ENCODE measurements around the gene IRS1.

IRS1 gene

GRCh38 chr2:226825056-226825455 is 25.4 kb upstream of the IRS1 start:
- DNase-seq, result no peak

GRCh38 chr2:226818930-226819329 is 19.3 kb upstream of the IRS1 start:
- DNase-seq, result no peak

GRCh38 chr2:226813148-226813701 is 13.6 kb upstream of the IRS1 start:
- peak in 1 of 2 experiments; percentile 39 for DNase-seq

- no peak for DNase-seq
Measured at GRCh38 chr2:226803410-226803809, 3.8 kb upstream of the IRS1 start.

- peak; percentile 76 to 87 for DNase-seq
Measured at GRCh38 chr2:226802573-226802972, 3.0 kb upstream of the IRS1 start.

- peak; percentile 90 to 93 for DNase-seq
Measured at GRCh38 chr2:226800941-226801784, 1.5 kb upstream of the IRS1 start.

- peak in 1 of 2 experiments; percentile 47 for DNase-seq
Measured at GRCh38 chr2:226799976-226800940, 638 bp upstream of the IRS1 start.

GRCh38 chr2:226798422-226799210 is 1.0 kb downstream of the IRS1 start:
- DNase-seq, result no peak

- no peak for DNase-seq
Measured at GRCh38 chr2:226797989-226798421, 1.6 kb downstream of the IRS1 start.

- no peak for DNase-seq
Measured at GRCh38 chr2:226797289-226797988, 2.2 kb downstream of the IRS1 start.

- no peak for DNase-seq
Measured at GRCh38 chr2:226796840-226797288, 2.8 kb downstream of the IRS1 start.

GRCh38 chr2:226796012-226796839 is 3.4 kb downstream of the IRS1 start:
- no peak for DNase-seq

- DNase-seq, result no peak
Measured at GRCh38 chr2:226795281-226796011, 4.2 kb downstream of the IRS1 start.

- peak in 1 of 2 experiments; percentile 7 for DNase-seq
Measured at GRCh38 chr2:226794751-226795171, 4.9 kb downstream of the IRS1 start.

GRCh38 chr2:226794196-226794661 is 5.4 kb downstream of the IRS1 start:
- DNase-seq, result no peak

- no peak for DNase-seq
Measured at GRCh38 chr2:226793646-226794045, 6.0 kb downstream of the IRS1 start.

GRCh38 chr2:226792155-226792881 is 7.3 kb downstream of the IRS1 start:
- peak in 1 of 2 experiments; percentile 20 for DNase-seq

GRCh38 chr2:226791487-226792081 is 8.0 kb downstream of the IRS1 start:
- peak; percentile 83 to 91 for DNase-seq
